ENCODE measurements around the gene GPR4.

The GPR4 gene

GRCh38 chr19:45547211-45547770 is 54.7 kb downstream of the GPR4 start:
- no peak for DNase-seq

GRCh38 chr19:45542234-45542668 is 59.8 kb downstream of the GPR4 start:
- no peak for DNase-seq

All from hematopoietic multipotent progenitor cell treated with erythropoietin and hydrocortisone succinate and interleukin-3 and kit ligand, for 4 days (in vitro differentiated cells).